Spinal cord (tissue), 10 donors: Measurements from ENCODE around the gene PLA2G2C. TPM values are rescaled to one million over a fixed set of nuclear protein-coding genes. Genes with fewer than 3 reads are reported as not detected.
"Not testable (repeated sequence)": the region's sequence is repeated elsewhere in the genome, so short reads cannot be mapped to it uniquely, and the experiment has no call there.

Experiments
- DNase-seq, 6 donors: peaks; one replicate each; pipeline versions ENCODE4 v3.0.0 to v3.0.0-alpha.2; 2013 to 2015; ENCODE audit warnings: low spot score in 6 of 6, low read depth in 4 of 6
- H3K27ac ChIP-seq: one replicate; pipeline ENCODE4 v1.5.1; 2013; ENCODE audit warnings: low read depth, low read length, control low read depth
- H3K27me3 ChIP-seq: one replicate; pipeline ENCODE4 v1.6.1; 2013; ENCODE audit warnings: low read length; ENCODE audit not compliant: control insufficient read depth, insufficient read depth
- H3K36me3 ChIP-seq: one replicate; pipeline ENCODE4 v1.6.1; 2013; ENCODE audit warnings: low read length; ENCODE audit not compliant: control insufficient read depth, insufficient read depth
- H3K4me1 ChIP-seq: one replicate; pipeline ENCODE4 v1.6.1; 2013; ENCODE audit warnings: low read length; ENCODE audit not compliant: control insufficient read depth, insufficient read depth
- H3K4me3 ChIP-seq: one replicate; pipeline ENCODE4 v1.5.1; 2013; ENCODE audit warnings: low read depth, low read length, control low read depth
- H3K9me3 ChIP-seq: one replicate; pipeline ENCODE4 v1.6.1; 2013; ENCODE audit warnings: low read length; ENCODE audit not compliant: control insufficient read depth, insufficient read depth
- WGBS: methylation state at CpG from one replicate; pipeline ENCODE4 v1.1.5; 2013; ENCODE audit warnings: missing lambda C conversion rate; ENCODE audit not compliant: insufficient coverage; 5-methylcytosine and 5-hydroxymethylcytosine counted together
- long read RNA-seq, 4 donors: transcript quantifications; one replicate each; lab custom pipeline, GENCODE V29; 2026
- polyA plus RNA-seq, 2 donors: library from polyadenylated mRNA; unstranded; fragments of 120-200 nt; gene quantifications; one replicate each; pipeline ENCODE4 v1.2.1, GENCODE V29; 2013; ENCODE audit not compliant: insufficient read length in 2 of 2
- total RNA-seq, 2 donors: library from RNA; depleted of rRNA in 1 of 2; stranded (reverse); fragments of 120-200 nt in 1 of 2; fragments of >200 nt in 1 of 2; gene quantifications; one replicate each; pipeline versions ENCODE4 v1.2.3 to v1.2.4, GENCODE V29; 2013 to 2014
- donor health status: healthy.

Gene PLA2G2C, protein sequence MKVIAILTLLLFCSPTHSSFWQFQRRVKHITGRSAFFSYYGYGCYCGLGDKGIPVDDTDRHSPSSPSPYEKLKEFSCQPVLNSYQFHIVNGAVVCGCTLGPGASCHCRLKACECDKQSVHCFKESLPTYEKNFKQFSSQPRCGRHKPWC
- not detected for total RNA-seq
- polyA plus RNA-seq: under 1 TPM; 0.08 to 0.40 TPM
- long read RNA-seq, donor 1: 0 reads
- long read RNA-seq, donor 2: 0 reads
- long read RNA-seq, donor 3: 0 reads
- long read RNA-seq, donor 4: 0 reads

DNA sequence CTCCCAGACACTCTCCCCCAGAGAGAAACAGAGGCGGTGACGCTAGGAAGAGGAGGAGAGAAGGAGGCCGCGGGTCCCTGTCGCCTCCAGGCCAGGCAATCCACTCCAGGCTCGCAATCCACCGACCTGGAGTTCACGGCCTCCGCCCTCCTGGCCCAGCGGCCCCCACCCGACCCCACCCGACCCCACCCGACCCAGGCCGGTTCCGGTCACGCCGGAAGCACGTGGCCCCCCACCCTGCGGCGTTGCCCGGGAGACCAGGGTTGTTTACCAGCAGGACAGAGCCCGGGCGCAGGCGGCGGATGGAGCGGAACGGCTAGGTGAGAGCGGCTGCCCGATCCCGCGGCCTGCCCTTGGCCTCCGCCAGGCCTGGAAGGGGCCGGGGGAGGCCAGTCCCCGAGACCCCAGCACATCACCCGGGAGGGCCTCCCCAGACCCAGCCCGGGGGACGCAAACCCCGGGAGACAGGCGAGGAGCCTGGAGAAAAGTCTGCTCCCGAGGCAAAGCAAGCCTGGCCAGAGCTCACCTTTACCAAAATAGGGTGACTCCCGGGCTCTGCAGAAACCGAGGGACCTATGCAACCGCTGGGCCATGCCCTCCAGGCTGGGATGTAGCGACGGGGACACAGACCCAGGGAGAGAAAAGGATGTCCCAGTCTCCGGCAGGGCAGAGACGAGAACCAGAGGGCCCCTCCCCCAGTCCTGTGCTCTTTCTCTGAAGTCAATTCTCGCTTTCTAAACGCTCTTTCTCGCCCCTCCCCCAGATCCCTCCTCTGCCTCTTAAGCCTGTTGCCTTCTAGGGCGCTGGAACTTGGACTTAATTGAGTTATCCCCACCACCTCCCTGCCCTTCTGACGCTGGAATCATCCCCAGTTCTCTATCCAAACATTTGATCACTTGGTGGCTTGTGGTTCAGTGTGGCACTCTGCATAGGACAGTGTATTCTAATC is at the start of gene PLA2G2C, which contains the start of gene UBXN10:
TSS of gene PLA2G2C (minus strand) at position 685 of the 949 bp plus-strand sequence. CDS start 9,155 bp downstream, outside the sequence.
TSS of gene UBXN10 (plus strand) at position 263 of the 949 bp plus-strand sequence. CDS start 4,466 bp downstream, outside the sequence.
- DNase-seq: peak in 3 of 6 donors; percentile 36 to 77 (median 70)
- Histone ChIP-seq H3K27ac (peak within 1 kb of the TSS; percentile 55), H3K36me3 (no peaks in the 10 kb centered on the region), H3K4me1 (peaks cover 26% of the 10 kb centered on the region), H3K9me3 (no peaks in the 10 kb centered on the region), H3K27me3 (peaks cover 5% of the 10 kb centered on the region), H3K4me3 (peak within 1 kb of the TSS; percentile 46)
- 3% methylated on average over 45 of the region's 52 CpGs for WGBS

DNA sequence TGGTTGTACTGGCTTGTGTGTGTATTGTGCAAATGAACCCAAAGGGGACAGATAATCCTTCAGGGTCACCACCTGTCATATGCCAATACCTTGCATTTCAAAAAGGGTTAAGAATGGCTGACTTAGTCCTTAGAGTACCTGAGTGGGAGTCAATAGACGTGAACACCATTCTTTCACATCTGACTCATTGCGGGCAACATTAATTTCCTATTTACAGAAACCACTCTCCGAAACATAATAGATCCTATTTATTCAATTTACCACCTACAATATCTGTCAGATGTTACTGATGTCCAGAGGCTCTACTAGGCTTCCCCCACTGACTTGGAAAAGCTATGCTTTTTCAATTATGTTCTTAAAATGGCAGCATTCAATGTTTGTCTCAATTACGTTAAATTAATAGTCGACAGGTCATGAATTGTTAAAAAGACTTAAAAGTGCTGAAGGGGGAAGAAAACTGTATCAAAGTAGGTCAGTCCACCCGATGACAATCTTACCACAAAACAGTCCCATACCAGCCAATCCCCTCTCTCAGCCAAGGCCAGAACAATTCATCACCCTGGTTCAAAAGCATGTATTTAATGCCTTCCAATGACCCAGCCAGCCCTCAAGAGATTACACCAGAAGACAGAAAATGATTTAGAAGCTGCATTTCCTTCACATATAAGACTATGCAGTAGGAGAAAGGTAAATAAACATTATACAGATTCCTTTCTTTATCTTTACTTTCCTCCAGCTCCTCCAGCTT is 48.6 kb upstream of the PLA2G2C start:
- 40% methylated on average over 1 of the region's 6 CpGs for WGBS
- Histone ChIP-seq H3K27ac (no peak overlapping the region), H3K27me3 (peaks cover 2% of the 10 kb centered on the region)

DNA sequence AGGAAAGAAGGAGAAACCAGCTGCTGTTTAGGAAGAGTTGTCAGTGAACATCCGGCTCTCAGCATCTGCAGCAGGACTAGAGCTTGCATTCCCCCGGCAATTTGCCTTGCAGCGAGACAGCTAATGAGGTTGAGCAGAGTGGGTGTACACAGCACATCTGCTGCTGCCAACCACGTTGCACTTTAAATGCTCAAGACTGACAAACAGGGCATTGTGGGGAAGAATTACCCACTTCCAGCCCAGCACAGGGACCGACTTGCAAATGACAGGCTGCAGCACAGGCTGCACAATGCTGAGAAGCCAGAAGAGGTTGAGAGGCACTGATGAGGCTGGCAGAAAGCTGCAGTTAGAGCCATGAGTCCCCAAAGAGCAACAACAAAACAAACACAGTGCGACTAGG is 47.5 kb upstream of the PLA2G2C start:
- peak overlapping the region; percentile 6 for H3K27ac ChIP-seq
- peak; percentile 68 to 96 (median 77) for DNase-seq
- H3K4me3 ChIP-seq: no peak overlapping the region
- peaks cover 5% of the 10 kb centered on the region for H3K4me1 ChIP-seq
- H3K27me3 ChIP-seq: peaks cover 4% of the 10 kb centered on the region
- no peaks in the 10 kb centered on the region for H3K9me3 ChIP-seq
- 3% methylated on average over 6 of the region's 6 CpGs for WGBS
- H3K36me3 ChIP-seq: no peaks in the 10 kb centered on the region

More for the DNA sequence above, 48.6 kb upstream of the PLA2G2C start:
- Histone ChIP-seq H3K9me3 (no peaks in the 10 kb centered on the region), H3K4me1 (peaks cover 5% of the 10 kb centered on the region), H3K36me3 (no peaks in the 10 kb centered on the region), H3K4me3 (no peak overlapping the region)
- peak in 1 of 6 donors; percentile 43 for DNase-seq

DNA sequence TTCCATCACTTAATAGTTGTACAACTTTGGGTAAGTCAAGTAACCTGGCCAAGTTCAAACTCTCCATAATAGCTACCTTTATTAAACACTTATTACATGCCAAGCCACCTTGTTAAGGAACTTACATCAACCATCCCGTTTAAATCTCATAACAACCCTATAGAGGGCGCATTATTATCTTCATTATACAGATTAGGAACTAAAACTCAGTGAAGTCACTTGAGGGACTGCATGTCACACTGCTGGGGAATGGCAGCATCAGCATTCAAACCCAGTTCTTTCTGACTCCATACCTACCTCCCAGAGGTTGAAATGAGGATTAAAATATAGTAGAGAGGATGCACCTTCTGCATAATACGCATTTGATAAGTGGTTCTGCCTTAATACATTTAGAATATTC is 47.1 kb upstream of the PLA2G2C start:
- Histone ChIP-seq H3K9me3 (no peaks in the 10 kb centered on the region), H3K4me3 (no peak overlapping the region), H3K27ac (no peak overlapping the region), H3K36me3 (no peaks in the 10 kb centered on the region), H3K4me1 (peaks cover 8% of the 10 kb centered on the region), H3K27me3 (peaks cover 6% of the 10 kb centered on the region)
- WGBS: 0% methylated on average over 1 of the region's 3 CpGs
- peak in 2 of 6 donors; percentile 48 to 80 for DNase-seq

DNA sequence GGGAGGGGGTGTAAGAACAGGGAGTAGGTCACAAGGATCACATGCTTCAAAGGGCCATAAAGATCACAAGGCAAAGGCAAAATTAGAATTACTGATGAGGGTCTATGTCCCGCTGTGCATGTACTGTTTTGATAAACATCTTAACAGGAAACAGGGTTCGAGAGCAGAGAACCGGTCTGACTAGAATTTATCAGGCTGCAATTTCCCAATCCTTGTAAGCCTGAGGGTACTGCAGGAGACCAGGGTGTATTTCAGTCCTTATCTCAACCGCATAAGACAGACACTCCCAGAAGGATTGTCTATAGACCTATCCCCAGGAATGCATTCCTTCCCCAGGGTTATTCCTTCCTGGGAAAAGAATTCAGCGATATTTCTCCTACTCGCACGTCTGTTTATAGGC is 46.2 kb upstream of the PLA2G2C start:
- not testable (repeated sequence) for H3K36me3 ChIP-seq, DNase-seq, H3K27me3 ChIP-seq, H3K27ac ChIP-seq, H3K4me3 ChIP-seq, H3K9me3 ChIP-seq
- 58% methylated on average over 4 of the region's 7 CpGs for WGBS
- peaks cover 11% of the 10 kb centered on the region for H3K4me1 ChIP-seq

DNA sequence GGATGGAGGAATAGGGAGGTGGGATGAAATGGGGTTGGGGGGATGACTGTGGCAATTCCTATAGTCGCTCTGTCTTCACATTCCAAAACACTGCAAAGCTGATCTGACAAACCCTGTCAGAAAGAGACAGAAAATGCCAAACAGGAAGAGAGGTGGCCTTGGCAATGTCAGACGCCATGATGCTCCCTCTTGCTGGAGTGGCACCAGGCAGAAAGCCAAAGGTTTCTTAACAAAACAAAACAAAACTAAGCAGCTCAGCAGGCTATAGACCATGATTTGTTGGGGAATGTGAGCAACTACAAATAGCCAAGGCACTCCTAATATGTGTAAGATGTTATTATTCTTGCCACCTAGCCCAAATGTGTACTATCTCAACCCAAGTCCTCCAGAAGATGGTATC is 42.9 kb upstream of the PLA2G2C start:
- Histone ChIP-seq H3K27ac (no peak overlapping the region), H3K4me3 (no peak overlapping the region), H3K9me3 (no peaks in the 10 kb centered on the region), H3K27me3 (peaks cover 11% of the 10 kb centered on the region), H3K4me1 (peaks cover 11% of the 10 kb centered on the region), H3K36me3 (no peaks in the 10 kb centered on the region)
- peak in 1 of 6 donors; percentile 72 for DNase-seq
- 80% methylated on average over 1 of the region's 2 CpGs for WGBS

DNA sequence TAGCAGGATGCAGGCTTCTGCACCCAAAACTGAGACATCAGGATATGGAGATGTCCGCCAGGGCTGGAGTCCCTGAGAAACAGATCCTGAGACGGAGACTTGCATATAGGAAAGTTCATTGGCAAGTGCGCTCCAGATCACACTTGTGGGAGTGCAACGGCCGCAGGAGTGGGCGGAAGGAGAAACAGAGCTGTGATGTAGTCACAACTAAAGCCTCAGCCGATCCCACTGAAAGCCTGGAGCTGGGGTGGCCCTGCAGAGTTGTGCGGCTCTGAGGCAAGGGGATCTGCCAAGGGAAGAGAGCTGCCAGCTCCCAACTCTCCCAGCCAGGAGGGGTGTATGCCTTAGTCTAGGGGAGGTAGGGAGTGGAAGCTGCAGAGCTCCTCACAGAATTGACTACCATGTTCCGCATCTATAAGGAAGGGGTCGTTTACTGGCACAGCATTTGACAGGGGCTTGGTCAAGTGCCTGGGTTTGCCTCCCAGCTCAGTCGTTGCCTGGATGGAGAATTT is 42.1 kb upstream of the PLA2G2C start:
- WGBS: 84% methylated on average over 7 of the region's 11 CpGs
- Histone ChIP-seq H3K27me3 (peaks cover 11% of the 10 kb centered on the region), H3K4me1 (peaks cover 6% of the 10 kb centered on the region), H3K9me3 (no peaks in the 10 kb centered on the region), H3K27ac (no peak overlapping the region), H3K36me3 (no peaks in the 10 kb centered on the region), H3K4me3 (no peak overlapping the region)
- peak in 1 of 6 donors; percentile 78 for DNase-seq

DNA sequence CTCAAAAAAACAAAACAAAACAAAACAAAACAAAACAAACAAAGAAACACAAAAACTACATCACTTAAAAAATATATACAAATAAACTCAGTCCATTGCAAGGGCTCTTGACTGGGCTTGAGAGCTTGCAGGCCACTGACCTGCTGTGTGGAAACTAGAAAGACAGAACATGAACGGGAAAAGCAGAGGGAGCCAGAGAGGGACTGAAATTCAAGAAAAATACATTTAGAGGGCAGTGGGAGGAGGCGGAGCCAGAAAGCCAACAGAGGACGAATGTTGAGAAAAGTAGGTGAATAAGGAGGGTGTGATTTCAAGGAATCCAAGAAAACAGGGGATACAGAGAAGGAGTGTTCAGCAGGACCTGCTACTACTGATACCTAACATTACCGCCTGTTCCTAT is 41.4 kb upstream of the PLA2G2C start:
- WGBS: 62% methylated on average over 3 of the region's 4 CpGs

DNA sequence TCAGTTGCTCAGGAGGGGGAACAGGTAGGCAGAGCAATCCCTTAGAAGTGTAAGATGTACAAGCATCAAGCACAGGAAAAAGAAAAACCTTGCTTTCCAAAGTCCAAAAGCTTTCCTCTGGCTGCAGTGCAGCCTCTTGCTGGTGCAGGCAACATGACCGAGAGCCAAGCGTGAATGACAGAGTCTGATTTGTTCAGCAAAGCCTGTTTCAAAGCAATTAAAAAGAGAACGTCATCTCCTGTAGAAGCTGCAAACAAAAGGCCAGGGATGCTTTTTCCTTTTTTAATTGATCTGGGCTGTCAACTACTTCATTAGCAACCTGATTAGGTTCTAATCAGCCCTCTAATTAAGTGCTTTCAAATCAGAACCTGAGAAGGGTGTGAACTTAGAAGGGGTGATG is 38.2 kb upstream of the PLA2G2C start:
- Histone ChIP-seq H3K27me3 (peaks cover 11% of the 10 kb centered on the region), H3K36me3 (no peaks in the 10 kb centered on the region), H3K9me3 (no peaks in the 10 kb centered on the region), H3K4me1 (peaks cover 6% of the 10 kb centered on the region), H3K27ac (no peak overlapping the region), H3K4me3 (no peak overlapping the region)
- 35% methylated on average over 3 of the region's 3 CpGs for WGBS
- DNase-seq: peak in 2 of 6 donors; percentile 40 to 65

More for the DNA sequence above, 41.4 kb upstream of the PLA2G2C start:
- Histone ChIP-seq H3K36me3 (no peaks in the 10 kb centered on the region), H3K27me3 (peaks cover 11% of the 10 kb centered on the region), H3K4me3 (no peak overlapping the region), H3K4me1 (peaks cover 6% of the 10 kb centered on the region), H3K9me3 (no peaks in the 10 kb centered on the region), H3K27ac (no peak overlapping the region)
- peak in 2 of 6 donors; percentile 36 to 44 for DNase-seq
